CD4-positive, alpha-beta memory T cell (primary cell): ENCODE data around the gene GMDS. TPM values are rescaled to one million over a fixed set of nuclear protein-coding genes. Genes with fewer than 3 reads are reported as not detected.

ENCODE experiments used
- CTCF ChIA-PET: fragments of 350-600 bp; sonication (Branson Sonifier 250); formaldehyde crosslinking; loops from one replicate; lab custom pipeline; 2021; ENCODE audit warnings: inconsistent platforms; ENCODE audit not compliant: partially characterized antibody; lab: Charles Lee
- POLR2A ChIA-PET: fragments of 350-600 bp; sonication (Branson Sonifier 250); formaldehyde crosslinking; loops from one replicate; lab custom pipeline; 2021; ENCODE audit not compliant: partially characterized antibody; lab: Charles Lee
- DNase-seq, 5 donors: peaks; one replicate each; pipeline versions ENCODE4 v3.0.0 to v3.0.0-alpha.2; 2020 to 2022; ENCODE audit warnings: mixed read lengths in 1 of 5
- H3K27ac ChIP-seq: one replicate; pipeline ENCODE4 v1.7.0; 2013; ENCODE audit warnings: low read depth, low read length
- H3K27me3 ChIP-seq: 2 replicates; pipeline ENCODE4 v1.7.0; 2013; ENCODE audit warnings: mild to moderate bottlenecking, low read length, moderate library complexity; ENCODE audit not compliant: insufficient read depth
- H3K36me3 ChIP-seq: 2 replicates; pipeline ENCODE4 v1.7.0; 2013; ENCODE audit warnings: mild to moderate bottlenecking, low read length, moderate library complexity; ENCODE audit not compliant: insufficient read depth
- H3K4me1 ChIP-seq: 2 replicates; pipeline ENCODE4 v1.7.0; 2013; ENCODE audit warnings: mild to moderate bottlenecking, low read length, moderate library complexity; ENCODE audit not compliant: insufficient read depth
- H3K4me3 ChIP-seq, 2 donors: one replicate each; pipeline ENCODE4 v1.7.0; 2013; ENCODE audit warnings: low read length in 2 of 2, mild to moderate bottlenecking in 1 of 2
- H3K9me3 ChIP-seq, 2 donors: one replicate each; pipeline ENCODE4 v1.7.0; 2013; ENCODE audit warnings: low read length in 2 of 2, control low read depth in 1 of 2; ENCODE audit not compliant: control insufficient read depth in 1 of 2
- H3K27ac Mint-ChIP-seq, 7 donors: one replicate each; pipeline ENCODE4 v1.8.0; 2020 to 2021; ENCODE audit warnings: mixed read lengths in 7 of 7, mild to moderate bottlenecking in 6 of 7, inconsistent platforms in 3 of 7, moderate library complexity in 3 of 7
- H3K27me3 Mint-ChIP-seq, 2 donors: one replicate each; pipeline ENCODE4 v1.8.0; 2020 to 2021; ENCODE audit warnings: mixed read lengths in 2 of 2
- H3K36me3 Mint-ChIP-seq, 2 donors: one replicate each; pipeline ENCODE4 v1.8.0; 2020 to 2021; ENCODE audit warnings: mixed read lengths in 2 of 2, inconsistent platforms in 1 of 2, mild to moderate bottlenecking in 1 of 2
- H3K4me1 Mint-ChIP-seq, 4 donors: one replicate each; pipeline ENCODE4 v1.8.0; 2020 to 2021; ENCODE audit warnings: mixed read lengths in 4 of 4, mild to moderate bottlenecking in 1 of 4
- H3K4me3 Mint-ChIP-seq, 8 donors: one replicate each; pipeline ENCODE4 v1.8.0; 2020 to 2021; ENCODE audit warnings: mixed read lengths in 8 of 8, mild to moderate bottlenecking in 7 of 8, moderate library complexity in 6 of 8, inconsistent platforms in 3 of 8
- H3K9me3 Mint-ChIP-seq, 8 donors: one replicate each; pipeline ENCODE4 v1.8.0; 2020 to 2021; ENCODE audit warnings: mixed read lengths in 8 of 8, mild to moderate bottlenecking in 5 of 8, inconsistent platforms in 3 of 8, moderate library complexity in 1 of 8
- intact Hi-C: fragments of 100-400 bp; cut with micrococcal nuclease; formaldehyde crosslinking; loops from one replicate; pipeline ENCODE4 v1.15.1; 2023
- polyA plus RNA-seq, 2 donors: library from polyadenylated mRNA; unstranded; fragments of 300-500 nt; fragmentation: Illumina TruSeq; gene quantifications; one replicate each; pipeline ENCODE4 v1.2.3, GENCODE V29; 2021
- total RNA-seq, 2 experiments: library from RNA; stranded (reverse); gene quantifications; one replicate each; pipeline ENCODE4 v1.2.3, GENCODE V29; 2021

GMDS gene
- total and polyA plus RNA-seq, 4 experiments from 2014 or later = 12.1 to 24.0 (median 15.2) TPM

DNA sequence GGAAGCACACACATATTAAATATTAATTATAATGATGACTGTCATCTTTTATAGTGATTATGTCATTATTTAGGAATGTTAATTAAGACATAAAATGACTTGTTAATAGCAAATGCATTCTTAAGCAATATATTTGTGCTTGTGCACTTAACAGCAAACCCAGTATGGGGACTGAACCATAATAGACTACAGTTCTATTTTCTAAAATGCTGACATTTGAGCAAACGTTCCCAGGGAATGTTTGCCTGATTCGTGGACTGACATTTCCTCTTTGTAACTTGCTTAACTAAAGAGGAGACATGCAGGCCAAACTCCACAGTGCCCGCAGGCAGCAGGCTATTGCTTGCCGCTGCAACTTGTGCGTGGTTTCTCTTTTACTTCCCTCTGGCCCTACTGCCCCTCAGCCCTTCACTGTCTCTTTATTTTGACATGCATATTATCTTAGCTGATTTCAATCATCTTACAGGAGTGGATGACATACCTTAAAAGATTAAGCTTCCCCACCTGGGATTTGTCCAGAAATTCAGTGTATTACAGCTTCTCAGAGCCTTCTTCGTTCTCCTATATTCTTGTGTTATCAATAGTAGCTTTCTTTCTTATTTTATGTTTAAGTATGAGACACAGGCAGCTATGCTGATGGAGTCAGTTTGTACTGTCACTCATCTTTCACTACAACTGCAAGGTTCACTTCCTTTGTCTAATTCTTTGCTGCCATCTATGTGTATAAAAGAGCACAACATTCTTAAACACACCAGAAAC, 141.5 kb downstream of the GMDS start:
- intact Hi-C loops = loop anchor here (1.0 kb wide), 1 partner anchor 92 kb away; no protein-coding TSS in a partner anchor

DNA sequence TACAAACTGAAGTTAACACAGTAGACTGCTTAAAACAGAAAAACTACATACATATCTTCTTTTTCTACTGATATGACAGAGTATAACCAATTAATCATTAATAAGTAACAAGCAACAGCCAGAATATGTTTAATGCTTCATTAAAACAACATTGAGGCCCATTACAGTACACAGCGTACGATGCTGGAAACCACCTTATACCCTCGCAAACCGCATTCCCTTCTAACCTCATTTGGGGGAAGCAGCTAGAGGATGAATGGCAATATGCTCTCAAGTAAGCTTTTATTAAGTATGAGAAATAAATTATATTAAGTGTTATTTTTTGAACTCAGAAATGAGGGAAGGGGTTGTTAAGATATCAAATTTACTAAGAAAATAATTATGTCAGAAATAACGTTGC, 142.4 kb downstream of the GMDS start:
- Histone ChIP-seq H3K36me3 (no peaks in the 10 kb centered on the region), H3K27me3 (no peaks in the 10 kb centered on the region), H3K27ac (no peak overlapping the region), H3K9me3 (no peaks in the 10 kb centered on the region), H3K4me3 (no peak overlapping the region), H3K4me1 (no peaks in the 10 kb centered on the region)
- ChIA-PET POLR2A (no interaction called here), CTCF (interaction anchor here (0.7 to 2.5 kb wide), 2 partner anchors 50 to 496 kb away, joined by 4 to 15 read pairs; no protein-coding TSS in a partner anchor)
- Mint-ChIP-seq H3K36me3 (peaks cover 0 to 3% of the 10 kb centered on the region in 2 donors), H3K4me1 (no peaks in the 10 kb centered on the region), H3K27ac (no peak overlapping the region), H3K4me3 (no peak overlapping the region), H3K27me3 (no peaks in the 10 kb centered on the region), H3K9me3 (no peaks in the 10 kb centered on the region)
- intact Hi-C loops = no loop called here
- DNase-seq = no peak

More for the DNA sequence above, 141.5 kb downstream of the GMDS start:
- ChIA-PET CTCF (interaction anchor here (0.8 to 3.7 kb wide), 10 partner anchors 14 to 579 kb away, joined by 3 to 38 read pairs (median 5); no protein-coding TSS in a partner anchor), POLR2A (no interaction called here)
- no peak overlapping the region for H3K27ac Mint-ChIP-seq
- Histone ChIP-seq H3K9me3 (no peaks in the 10 kb centered on the region), H3K27me3 (no peaks in the 10 kb centered on the region), H3K27ac (no peak overlapping the region), H3K4me1 (no peaks in the 10 kb centered on the region), H3K4me3 (no peak overlapping the region), H3K36me3 (no peaks in the 10 kb centered on the region)
- H3K27me3 Mint-ChIP-seq = no peaks in the 10 kb centered on the region
- DNase-seq = peak in 4 of 5 donors; percentile 20 to 31 (median 30)
- H3K4me1 Mint-ChIP-seq = no peaks in the 10 kb centered on the region
- no peak overlapping the region for H3K4me3 Mint-ChIP-seq
- H3K36me3 Mint-ChIP-seq = peaks cover 0 to 3% of the 10 kb centered on the region in 2 donors
- H3K9me3 Mint-ChIP-seq = no peaks in the 10 kb centered on the region

GRCh38 chr6:2102316-2102883, 143.0 kb downstream of the GMDS start:
- no peaks in the 10 kb centered on the region for H3K36me3 ChIP-seq
- ChIA-PET POLR2A (no interaction called here), CTCF (interaction anchor here (0.7 to 2.5 kb wide), 2 partner anchors 50 to 495 kb away, joined by 4 to 15 read pairs; no protein-coding TSS in a partner anchor)
- no peaks in the 10 kb centered on the region for H3K9me3 ChIP-seq
- H3K4me3 Mint-ChIP-seq = no peak overlapping the region
- intact Hi-C loops = no loop called here
- no peaks in the 10 kb centered on the region for H3K4me1 Mint-ChIP-seq
- H3K27me3 ChIP-seq = no peaks in the 10 kb centered on the region
- no peaks in the 10 kb centered on the region for H3K9me3 Mint-ChIP-seq
- no peak for DNase-seq
- no peak overlapping the region for H3K27ac Mint-ChIP-seq
- H3K27ac ChIP-seq = no peak overlapping the region
- H3K36me3 Mint-ChIP-seq = peaks cover 0 to 3% of the 10 kb centered on the region in 2 donors
- no peak overlapping the region for H3K4me3 ChIP-seq
- no peaks in the 10 kb centered on the region for H3K4me1 ChIP-seq
- no peaks in the 10 kb centered on the region for H3K27me3 Mint-ChIP-seq

DNA sequence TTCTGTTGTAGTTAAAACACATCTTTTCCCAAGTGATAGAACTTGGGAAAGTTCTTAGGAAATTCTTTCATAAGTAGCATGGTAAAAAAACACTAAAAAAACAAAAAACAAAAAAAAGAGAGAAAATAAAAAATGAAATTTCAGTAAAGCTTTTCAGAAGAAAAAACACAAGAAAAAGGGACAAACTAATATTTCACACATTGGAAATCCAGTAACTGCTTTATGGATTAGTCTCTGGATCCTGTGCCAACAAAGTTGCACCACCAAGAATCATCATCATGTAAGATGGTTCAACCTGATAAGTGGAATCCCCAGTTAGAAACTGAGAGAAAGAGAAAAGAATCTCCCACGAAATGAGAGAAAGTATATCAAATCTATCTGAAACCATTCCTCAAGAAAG, 144.2 kb downstream of the GMDS start:
- Mint-ChIP-seq H3K4me1 (no peaks in the 10 kb centered on the region), H3K27ac (no peak overlapping the region), H3K9me3 (no peaks in the 10 kb centered on the region), H3K4me3 (no peak overlapping the region), H3K27me3 (no peaks in the 10 kb centered on the region), H3K36me3 (peaks cover 0 to 3% of the 10 kb centered on the region in 2 donors)
- CTCF ChIA-PET = no interaction called here
- H3K4me3 ChIP-seq = no peak overlapping the region
- DNase-seq = no peak
- POLR2A ChIA-PET = no interaction called here
- H3K27ac ChIP-seq = no peak overlapping the region
- H3K36me3 ChIP-seq = no peaks in the 10 kb centered on the region
- intact Hi-C loops = no loop called here
- no peaks in the 10 kb centered on the region for H3K4me1 ChIP-seq
- H3K9me3 ChIP-seq = no peaks in the 10 kb centered on the region
- no peaks in the 10 kb centered on the region for H3K27me3 ChIP-seq

DNA sequence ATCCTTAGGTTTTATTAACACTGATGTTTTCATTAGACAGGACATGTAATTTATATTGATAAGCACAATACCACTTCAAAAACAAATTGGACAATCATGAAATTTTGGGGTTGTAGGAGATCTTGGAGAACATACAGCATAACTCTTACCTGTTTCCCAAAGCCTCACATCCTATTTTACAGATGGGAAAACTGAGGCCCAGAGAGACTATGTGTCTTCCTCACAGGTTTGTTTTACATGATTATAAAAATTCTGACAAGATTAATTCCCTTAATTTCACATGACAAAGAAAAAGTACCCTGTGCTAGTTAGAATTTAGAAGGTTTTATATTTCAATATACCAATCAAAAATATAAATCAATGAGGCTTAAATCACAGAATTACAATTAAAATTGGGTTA, 145.5 kb downstream of the GMDS start:
- intact Hi-C loops = no loop called here
- Histone ChIP-seq H3K9me3 (no peaks in the 10 kb centered on the region), H3K36me3 (no peaks in the 10 kb centered on the region), H3K4me3 (no peak overlapping the region), H3K4me1 (no peaks in the 10 kb centered on the region), H3K27ac (no peak overlapping the region), H3K27me3 (no peaks in the 10 kb centered on the region)
- ChIA-PET POLR2A (no interaction called here), CTCF (no interaction called here)
- DNase-seq = no peak
- Mint-ChIP-seq H3K27ac (no peak overlapping the region), H3K4me3 (no peak overlapping the region), H3K9me3 (no peaks in the 10 kb centered on the region), H3K4me1 (no peaks in the 10 kb centered on the region), H3K27me3 (no peaks in the 10 kb centered on the region), H3K36me3 (peaks cover 0 to 3% of the 10 kb centered on the region in 2 donors)

DNA sequence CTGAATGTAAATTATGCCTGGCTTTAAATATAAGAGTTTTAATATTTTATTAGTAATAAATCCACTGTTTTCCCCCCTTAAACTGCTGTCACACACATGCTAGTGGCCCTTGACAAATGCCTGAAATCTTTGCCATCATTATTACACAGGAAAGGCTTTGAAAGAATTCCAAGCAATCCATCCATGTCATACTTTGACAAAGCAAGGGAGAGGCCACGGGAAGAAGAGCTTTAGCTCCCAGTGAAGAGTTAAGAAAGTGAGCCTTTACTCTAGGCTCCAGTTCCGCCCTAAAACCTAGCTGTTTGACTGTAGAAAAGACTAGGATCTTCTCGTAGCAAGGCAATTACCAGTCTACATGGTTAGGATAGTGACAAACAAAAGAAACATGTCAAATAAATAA, 147.9 kb downstream of the GMDS start:
- intact Hi-C loops = no loop called here
- Histone ChIP-seq H3K27ac (no peak overlapping the region), H3K9me3 (no peaks in the 10 kb centered on the region), H3K27me3 (no peaks in the 10 kb centered on the region), H3K4me1 (no peaks in the 10 kb centered on the region), H3K4me3 (no peak overlapping the region), H3K36me3 (no peaks in the 10 kb centered on the region)
- Mint-ChIP-seq H3K4me1 (no peaks in the 10 kb centered on the region), H3K27ac (no peak overlapping the region), H3K9me3 (no peaks in the 10 kb centered on the region), H3K4me3 (no peak overlapping the region), H3K27me3 (no peaks in the 10 kb centered on the region), H3K36me3 (no peaks in the 10 kb centered on the region)
- ChIA-PET CTCF (no interaction called here), POLR2A (no interaction called here)
- DNase-seq = no peak

GRCh38 chr6:2094642-2095041, 150.8 kb downstream of the GMDS start:
- ChIA-PET CTCF (no interaction called here), POLR2A (no interaction called here)
- H3K9me3 ChIP-seq = no peaks in the 10 kb centered on the region
- no peaks in the 10 kb centered on the region for H3K9me3 Mint-ChIP-seq
- no peak for DNase-seq
- no peaks in the 10 kb centered on the region for H3K4me1 Mint-ChIP-seq
- H3K27me3 Mint-ChIP-seq = no peaks in the 10 kb centered on the region
- intact Hi-C loops = no loop called here
- peaks cover 4 to 5% of the 10 kb centered on the region in 2 donors for H3K36me3 Mint-ChIP-seq
- no peak overlapping the region for H3K4me3 Mint-ChIP-seq
- no peaks in the 10 kb centered on the region for H3K4me1 ChIP-seq
- no peak overlapping the region for H3K27ac ChIP-seq
- no peaks in the 10 kb centered on the region for H3K27me3 ChIP-seq
- no peak overlapping the region for H3K4me3 ChIP-seq
- H3K27ac Mint-ChIP-seq = no peak overlapping the region
- H3K36me3 ChIP-seq = no peaks in the 10 kb centered on the region
